GM23338 (cell line): ENCODE measurements around the gene MAPK8.

Experiments
- CREB1 ChIP-seq: fragments of 250-450 bp; sonication (Bioruptor Pico); IDR thresholded peaks from 2 replicates; pipeline ENCODE4 v1.5.0; 2020; ENCODE audit warnings: low read depth, mild to moderate bottlenecking, moderate library complexity
- EZH2 ChIP-seq: fragments of 200-600 bp; sonication (generic); IDR thresholded peaks from one replicate; pipeline ENCODE4 v1.8.0; 2017; ENCODE audit warnings: antibody characterized with exemption, mild to moderate bottlenecking, low read depth; ENCODE audit not compliant: unreplicated experiment
- EZH2phosphoT487 ChIP-seq: fragments of 200-600 bp; sonication (generic); IDR thresholded peaks from one replicate; pipeline ENCODE4 v1.8.1; 2018; ENCODE audit warnings: antibody characterized with exemption; ENCODE audit not compliant: unreplicated experiment
- POLR2AphosphoS5 ChIP-seq: IDR thresholded peaks from 2 replicates; pipeline ENCODE4 v1.6.1; 2016; ENCODE audit warnings: antibody characterized with exemption, low read depth
- TF ChIP-seq, protein P1 (sequence below), 2 experiments: fragments of 200-600 bp in 1 of 2; sonication (generic) in 1 of 2; conservative IDR thresholded peaks; 2 replicates each; pipeline versions ENCODE4 v1.5.1 to v1.6.1; 2016 to 2017; ENCODE audit warnings: antibody characterized with exemption in 2 of 2, low read depth in 2 of 2, mild to moderate bottlenecking in 2 of 2, moderate library complexity in 1 of 2

DNA sequence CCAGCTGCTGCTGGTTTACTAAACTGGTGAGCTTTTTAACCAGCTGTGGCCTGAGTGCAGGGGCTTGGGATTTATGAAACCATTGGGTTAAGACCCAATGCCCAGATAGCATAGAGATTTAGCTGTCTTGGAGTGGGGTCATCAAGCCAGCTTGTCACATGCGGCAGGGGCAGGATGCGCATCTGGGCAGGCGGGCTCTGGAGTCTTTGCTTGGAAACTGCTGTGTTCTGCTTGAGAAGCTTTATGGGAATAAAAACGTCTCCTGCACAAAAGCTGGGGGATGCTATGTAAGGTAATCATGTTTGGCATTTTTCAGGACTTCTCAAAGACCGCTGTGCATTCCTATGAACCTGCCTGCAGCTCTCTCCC is 136.3 kb downstream of the MAPK8 start:
- TF ChIP-seq, protein P1, sequence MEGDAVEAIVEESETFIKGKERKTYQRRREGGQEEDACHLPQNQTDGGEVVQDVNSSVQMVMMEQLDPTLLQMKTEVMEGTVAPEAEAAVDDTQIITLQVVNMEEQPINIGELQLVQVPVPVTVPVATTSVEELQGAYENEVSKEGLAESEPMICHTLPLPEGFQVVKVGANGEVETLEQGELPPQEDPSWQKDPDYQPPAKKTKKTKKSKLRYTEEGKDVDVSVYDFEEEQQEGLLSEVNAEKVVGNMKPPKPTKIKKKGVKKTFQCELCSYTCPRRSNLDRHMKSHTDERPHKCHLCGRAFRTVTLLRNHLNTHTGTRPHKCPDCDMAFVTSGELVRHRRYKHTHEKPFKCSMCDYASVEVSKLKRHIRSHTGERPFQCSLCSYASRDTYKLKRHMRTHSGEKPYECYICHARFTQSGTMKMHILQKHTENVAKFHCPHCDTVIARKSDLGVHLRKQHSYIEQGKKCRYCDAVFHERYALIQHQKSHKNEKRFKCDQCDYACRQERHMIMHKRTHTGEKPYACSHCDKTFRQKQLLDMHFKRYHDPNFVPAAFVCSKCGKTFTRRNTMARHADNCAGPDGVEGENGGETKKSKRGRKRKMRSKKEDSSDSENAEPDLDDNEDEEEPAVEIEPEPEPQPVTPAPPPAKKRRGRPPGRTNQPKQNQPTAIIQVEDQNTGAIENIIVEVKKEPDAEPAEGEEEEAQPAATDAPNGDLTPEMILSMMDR (conservative IDR thresholded peaks at IDR 0.05; ENCODE audit: low read depth in 2 of 2): no peak
- TF ChIP-seq CREB1 (CRISPR knock-in tag) (no peak), EZH2phosphoT487 (no peak), POLR2AphosphoS5 (no peak), EZH2 (no peak)
